Smooth muscle cell (in vitro differentiated cells): ENCODE measurements around the gene ST6GAL1. TPM values are rescaled to one million over a fixed set of nuclear protein-coding genes. Genes with fewer than 3 reads are reported as not detected.
A peak's percentile ranks its signal among the peaks of the same experiment; 100 is the strongest.

Source experiments
- DNase-seq: peaks from one replicate; lab custom pipeline; 2025; ENCODE audit not compliant: unreplicated experiment; lab: John Stamatoyannopoulos, UW
- H2AFZ ChIP-seq: fragments of 200-600 bp; sonication (generic); 2 replicates; pipeline ENCODE4 v1.6.0; 2016; ENCODE audit warnings: antibody characterized with exemption, low read depth, mild to moderate bottlenecking
- H3F3A ChIP-seq: fragments of 200-600 bp; sonication (generic); 2 replicates; pipeline ENCODE4 v1.6.0; 2017; ENCODE audit warnings: antibody characterized with exemption, low read depth
- H3K27ac ChIP-seq: fragments of 200-600 bp; sonication (generic); 2 replicates; pipeline ENCODE4 v1.5.1; 2016; ENCODE audit warnings: low read depth, mild to moderate bottlenecking
- H3K27me3 ChIP-seq: fragments of 200-600 bp; sonication (generic); 2 replicates; pipeline ENCODE4 v1.6.1; 2016; ENCODE audit warnings: low read depth, mild to moderate bottlenecking
- H3K36me3 ChIP-seq: fragments of 200-600 bp; sonication (generic); 2 replicates; pipeline ENCODE4 v1.5.1; 2016; ENCODE audit warnings: low read depth
- H3K4me1 ChIP-seq: fragments of 200-600 bp; sonication (generic); 2 replicates; pipeline ENCODE4 v1.5.1; 2016; ENCODE audit warnings: low read depth
- H3K4me2 ChIP-seq: fragments of 200-600 bp; sonication (generic); 2 replicates; pipeline ENCODE4 v1.6.0; 2016; ENCODE audit warnings: mild to moderate bottlenecking
- H3K4me3 ChIP-seq: fragments of 200-600 bp; sonication (generic); 2 replicates; pipeline ENCODE4 v1.5.1; 2016; ENCODE audit warnings: mild to moderate bottlenecking
- H3K79me2 ChIP-seq: fragments of 200-600 bp; sonication (generic); 2 replicates; pipeline ENCODE4 v1.6.0; 2016; ENCODE audit warnings: low read depth, mild to moderate bottlenecking
- H3K9ac ChIP-seq: fragments of 200-600 bp; sonication (generic); 2 replicates; pipeline ENCODE4 v1.6.0; 2016; ENCODE audit warnings: low read depth
- H3K9me3 ChIP-seq: fragments of 200-600 bp; sonication (generic); replicated peaks from 2 replicates; pipeline ENCODE4 v1.5.1; 2016; ENCODE audit warnings: low read depth
- H4K20me1 ChIP-seq: fragments of 200-600 bp; sonication (generic); 2 replicates; pipeline ENCODE4 v1.6.0; 2016; ENCODE audit warnings: low read depth
- CTCF ChIP-seq: fragments of 200-600 bp; sonication (generic); IDR thresholded peaks from 2 replicates; pipeline ENCODE4 v1.5.1; 2017; ENCODE audit warnings: borderline replicate concordance, mild to moderate bottlenecking, antibody characterized with exemption; ENCODE audit not compliant: insufficient read depth, poor library complexity, severe bottlenecking
- WGBS: methylation state at CpG from one replicate; pipeline ENCODE4 v1.1.7; 2016; ENCODE audit warnings: low lambda C conversion rate; 5-methylcytosine and 5-hydroxymethylcytosine counted together
- polyA plus RNA-seq: library from polyadenylated mRNA; unstranded; fragments of >200 nt; fragmentation: Nextera tagmentation; extraction: Ambion mirVana; gene quantifications from 2 replicates; pipeline ENCODE4 v1.2.1, GENCODE V29; 2016
- total RNA-seq: library from RNA; depleted of rRNA; stranded (reverse); fragments of >200 nt; gene quantifications from 2 replicates; pipeline ENCODE4 v1.2.3, GENCODE V29; 2014

Gene ST6GAL1
- total and polyA plus RNA-seq, 2 experiments from 2014 or later = 3.5 to 8.9 TPM

GRCh38 chr3:186909078-186909853, 21.1 kb upstream of the ST6GAL1 start:
- Histone ChIP-seq H3F3A (no peaks in the 10 kb centered on the region), H3K4me2 (no peak overlapping the region), H2AFZ (no peak overlapping the region), H3K4me3 (no peak overlapping the region), H3K9me3 (no peaks in the 10 kb centered on the region), H3K9ac (no peak overlapping the region), H3K4me1 (no peaks in the 10 kb centered on the region), H3K27ac (no peak overlapping the region), H4K20me1 (no peaks in the 10 kb centered on the region), H3K27me3 (no peaks in the 10 kb centered on the region), H3K79me2 (no peaks in the 10 kb centered on the region), H3K36me3 (no peaks in the 10 kb centered on the region)
- no peak for TF ChIP-seq CTCF
- WGBS = 76% methylated on average over 17 of the region's 17 CpGs
- DNase-seq = no peak

GRCh38 chr3:186915806-186916796, 14.2 kb upstream of the ST6GAL1 start:
- Histone ChIP-seq H3K9ac (no peak overlapping the region), H3K79me2 (no peaks in the 10 kb centered on the region), H3F3A (no peaks in the 10 kb centered on the region), H3K9me3 (no peaks in the 10 kb centered on the region), H3K27ac (no peak overlapping the region), H4K20me1 (no peaks in the 10 kb centered on the region), H3K4me2 (no peak overlapping the region), H2AFZ (peak overlapping the region; percentile 12), H3K4me3 (no peak overlapping the region), H3K4me1 (peaks cover 4% of the 10 kb centered on the region), H3K36me3 (no peaks in the 10 kb centered on the region), H3K27me3 (no peaks in the 10 kb centered on the region)
- no peak for DNase-seq
- no peak for TF ChIP-seq CTCF
- WGBS = 59% methylated on average over 11 of the region's 11 CpGs

- Histone ChIP-seq H3K4me3 (no peak overlapping the region), H3K4me1 (peaks cover 4% of the 10 kb centered on the region), H3K9me3 (no peaks in the 10 kb centered on the region), H3F3A (no peaks in the 10 kb centered on the region), H3K79me2 (no peaks in the 10 kb centered on the region), H4K20me1 (no peaks in the 10 kb centered on the region), H2AFZ (no peak overlapping the region), H3K27me3 (no peaks in the 10 kb centered on the region), H3K9ac (no peak overlapping the region), H3K27ac (no peak overlapping the region), H3K36me3 (no peaks in the 10 kb centered on the region), H3K4me2 (no peak overlapping the region)
- 76% methylated on average over 4 of the region's 4 CpGs for WGBS
- TF ChIP-seq CTCF = no peak
- DNase-seq = no peak
Observed at GRCh38 chr3:186917512-186918312, 12.6 kb upstream of the ST6GAL1 start.
